Right forelimb (tissue), 1 donor: ENCODE measurements around the gene NTNG1.

Experiments used
- DNase-seq: peaks from one replicate; pipeline ENCODE4 v3.0.0-alpha.2; 2018

Gene NTNG1

DNA sequence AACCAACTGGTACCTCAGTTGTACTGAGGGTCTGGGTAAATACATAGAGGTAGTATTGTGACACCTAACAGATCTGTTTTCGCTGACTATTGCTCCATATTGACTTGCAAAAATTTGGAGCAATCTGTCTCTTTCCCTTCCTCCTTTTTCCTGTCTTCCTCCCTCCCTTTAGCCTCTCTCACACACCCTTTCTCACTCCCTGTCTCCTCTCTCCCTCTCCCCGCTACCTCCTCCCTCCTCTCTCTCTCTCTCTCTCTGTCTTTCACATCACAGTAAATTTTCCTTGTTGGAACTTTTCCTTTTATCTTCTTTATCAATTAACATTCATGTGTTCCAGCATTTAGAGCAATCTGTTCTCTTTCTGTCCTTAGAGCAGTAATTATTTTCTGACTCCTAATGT lies 278.2 kb downstream of the NTNG1 start:
- DNase-seq, result no peak

DNA sequence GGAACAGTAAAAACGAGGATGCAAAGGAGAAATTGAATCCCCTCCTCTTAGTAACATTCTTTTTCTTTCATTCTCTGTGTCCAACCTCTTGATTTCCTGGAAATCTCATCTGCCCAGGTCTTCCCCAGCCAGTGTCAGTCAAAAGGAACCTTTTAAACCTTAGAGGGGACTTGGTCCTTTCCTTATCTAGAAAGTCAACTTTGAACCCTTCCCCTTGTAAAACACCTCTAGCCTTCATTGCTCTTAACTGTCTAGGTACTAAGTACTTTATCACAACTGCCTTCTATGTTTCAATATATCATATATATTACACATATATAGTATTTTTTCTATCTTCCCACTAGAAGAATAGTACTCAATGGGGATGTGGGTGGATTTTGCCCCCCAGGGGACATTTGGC lies 282.1 kb downstream of the NTNG1 start:
- DNase-seq, result no peak

- no peak for DNase-seq
These were observed 289.8 kb downstream of the NTNG1 start for GRCh38 chr1:107430540-107431228.

DNA sequence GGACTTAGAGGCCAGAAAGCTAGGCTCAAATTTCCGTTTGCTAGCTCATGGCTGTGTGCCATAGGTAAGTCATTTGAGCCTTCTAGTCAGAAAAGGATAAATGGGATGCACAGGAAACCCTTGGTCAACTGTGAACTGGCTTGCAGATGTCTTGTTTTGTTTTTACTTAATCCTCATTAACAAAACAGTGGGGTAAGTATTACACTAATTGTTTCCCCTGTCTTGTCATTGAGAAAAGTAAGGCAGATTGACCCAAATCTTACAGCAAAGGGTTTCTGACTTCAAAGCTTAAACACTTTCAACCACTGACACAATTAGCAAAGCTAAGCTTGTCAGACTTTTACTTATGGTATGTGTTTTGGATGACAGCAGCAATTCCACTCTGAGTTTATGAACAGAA lies 291.3 kb downstream of the NTNG1 start:
- no peak for DNase-seq

- no peak for DNase-seq
These were observed 292.2 kb downstream of the NTNG1 start for GRCh38 chr1:107433068-107433467.

- no peak for DNase-seq
These were observed 293.0 kb downstream of the NTNG1 start for GRCh38 chr1:107433635-107434360.

DNA sequence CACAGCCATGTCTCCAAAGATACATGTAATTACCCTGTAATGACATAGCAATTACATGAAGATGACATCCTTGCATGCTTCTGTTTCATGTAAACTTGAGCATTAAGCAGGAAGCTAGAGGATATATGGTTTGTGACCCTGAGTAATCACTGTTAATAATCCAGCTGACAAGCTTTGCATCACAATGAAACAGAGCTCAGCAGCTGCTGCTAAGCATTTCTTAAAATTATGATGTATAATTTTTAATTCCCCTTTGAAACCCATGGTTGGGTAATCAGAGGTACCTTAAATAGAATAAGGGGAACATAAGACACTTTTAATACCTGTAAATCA lies 293.5 kb downstream of the NTNG1 start:
- DNase-seq, result no peak

- DNase-seq, result no peak
These were observed 295.9 kb downstream of the NTNG1 start for GRCh38 chr1:107436552-107437241.

- no peak for DNase-seq
These were observed 298.7 kb downstream of the NTNG1 start for GRCh38 chr1:107439567-107439966.

DNA sequence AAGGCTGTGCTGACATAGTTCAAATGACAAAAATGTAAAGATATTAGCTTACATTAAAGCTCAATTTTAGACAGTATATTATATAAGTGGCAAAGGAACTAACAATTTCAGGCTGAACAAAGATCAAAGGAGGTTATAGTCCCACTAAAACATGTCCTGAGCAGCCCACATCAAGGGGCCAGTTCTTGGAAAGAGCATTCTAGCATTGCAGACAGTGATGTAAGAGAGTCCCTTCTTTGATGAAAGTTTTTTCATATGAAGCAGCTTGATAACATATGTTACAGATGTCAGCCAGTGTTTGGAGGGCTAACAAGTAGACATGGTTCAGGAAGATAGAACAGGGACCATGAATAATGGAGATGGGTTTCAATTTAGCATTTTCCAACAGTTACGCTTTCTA lies 301.7 kb downstream of the NTNG1 start:
- no peak for DNase-seq

DNA sequence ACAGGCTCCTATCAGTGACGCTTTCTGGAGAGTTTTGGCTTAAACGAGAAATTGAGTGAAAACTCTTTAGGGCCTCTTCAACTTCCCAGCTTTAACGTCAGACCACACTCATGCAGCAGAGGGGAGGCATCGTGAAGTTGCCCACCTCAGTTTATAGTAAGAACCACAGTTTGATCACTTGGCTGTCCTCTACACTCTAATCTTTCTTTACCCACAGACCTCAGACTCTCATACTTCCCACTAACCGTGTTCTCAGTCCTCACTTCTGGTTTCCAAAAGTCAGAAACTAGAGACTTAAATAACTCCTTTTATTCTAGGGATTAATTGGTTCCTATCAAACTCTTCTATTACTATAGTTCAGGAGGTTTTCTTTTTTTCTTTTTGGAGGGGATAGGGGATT lies 302.2 kb downstream of the NTNG1 start:
- no peak for DNase-seq

- DNase-seq, result no peak
These were observed 303.0 kb downstream of the NTNG1 start for GRCh38 chr1:107443860-107444259.

DNA sequence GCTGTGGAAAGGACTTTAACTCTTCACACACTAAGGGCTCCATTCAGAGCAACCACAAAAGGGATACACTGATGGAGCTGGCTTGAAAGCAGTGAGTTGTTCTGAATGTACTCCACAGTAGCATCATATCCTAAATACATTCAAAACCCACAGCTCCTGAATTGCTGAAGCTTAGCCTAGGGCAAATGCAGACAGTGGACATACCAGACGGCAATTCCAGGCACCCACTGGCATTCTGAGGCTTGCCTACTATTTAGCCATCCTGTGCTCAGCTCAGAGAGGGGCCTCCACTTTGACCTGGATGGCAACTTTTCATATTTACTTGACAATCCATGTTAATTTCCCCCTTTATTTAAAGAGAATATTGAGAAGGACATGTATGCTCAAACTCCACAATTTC lies 303.5 kb downstream of the NTNG1 start:
- no peak for DNase-seq

DNA sequence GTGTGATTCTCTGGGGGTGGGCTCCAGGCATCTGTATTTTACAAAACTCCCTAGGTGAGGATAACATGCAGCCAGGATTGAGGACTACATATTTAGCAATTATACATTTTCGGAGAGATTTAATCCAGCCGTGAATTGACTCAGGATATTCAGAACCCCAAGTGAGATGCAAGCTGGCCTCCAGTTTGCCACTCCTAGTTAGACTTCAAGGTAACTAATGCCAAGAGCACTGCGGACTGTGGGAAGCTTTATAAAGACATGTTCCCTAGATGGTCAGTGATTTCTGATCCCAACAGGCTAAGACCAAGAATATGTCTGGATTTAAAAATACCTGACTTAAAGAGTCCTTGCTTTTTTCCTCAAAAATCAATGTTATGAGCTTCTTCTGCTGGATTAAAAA lies 308.5 kb downstream of the NTNG1 start:
- no peak for DNase-seq

DNA sequence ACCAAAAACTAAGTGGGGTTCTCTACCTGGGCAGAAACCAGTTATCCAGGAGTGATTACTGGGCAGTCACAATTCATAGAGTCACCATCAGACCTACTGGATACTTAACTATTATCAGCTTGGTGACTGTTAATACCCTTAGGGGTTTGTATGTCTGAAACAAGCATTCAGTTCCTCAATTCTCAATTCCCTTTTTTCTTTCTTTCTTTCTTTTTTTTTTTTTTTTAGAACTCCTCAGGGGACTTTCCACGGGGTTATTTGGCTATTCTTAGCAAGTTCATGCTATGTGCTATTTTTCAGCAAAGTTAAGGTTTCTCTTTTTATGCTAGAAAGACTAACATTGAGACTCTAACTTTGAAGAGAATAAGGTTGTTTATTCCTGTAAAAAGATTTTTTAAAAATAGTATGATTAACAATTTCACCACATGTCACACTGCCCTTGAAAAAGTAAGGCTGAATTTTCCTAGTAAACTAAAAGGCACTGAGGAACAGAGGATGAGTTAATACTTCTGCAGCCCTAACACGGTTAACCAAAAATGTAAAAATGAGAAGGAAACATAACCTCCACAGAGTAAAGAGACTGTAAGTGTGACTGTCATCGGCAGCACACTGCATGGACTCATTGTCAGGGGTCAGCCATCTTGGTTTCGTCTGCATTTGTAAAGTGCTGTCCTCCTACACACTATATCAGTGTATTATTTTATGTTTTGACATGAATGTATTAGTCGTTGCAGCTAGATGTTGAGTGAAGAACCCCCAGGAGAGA lies 310.2 kb downstream of the NTNG1 start:
- DNase-seq, result no peak

DNA sequence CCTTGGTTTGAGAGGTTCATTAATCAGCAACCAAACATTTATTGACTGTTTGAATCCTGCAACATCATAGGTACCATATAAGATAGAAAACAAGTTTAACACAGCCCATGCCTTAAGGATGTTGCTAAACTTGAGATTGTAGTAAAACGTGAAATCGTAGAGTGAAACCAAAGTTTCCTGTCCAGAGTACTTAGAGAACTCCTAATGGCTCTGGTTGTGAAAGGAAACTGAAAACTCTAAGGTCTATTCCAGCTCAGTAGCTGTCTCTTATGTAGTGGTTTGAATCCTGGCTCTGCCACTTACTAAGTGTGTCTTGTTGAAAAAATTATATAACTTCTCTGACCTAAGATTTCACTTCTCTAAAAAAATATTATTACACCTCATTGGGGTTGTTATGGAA lies 310.9 kb downstream of the NTNG1 start:
- no peak for DNase-seq

DNA sequence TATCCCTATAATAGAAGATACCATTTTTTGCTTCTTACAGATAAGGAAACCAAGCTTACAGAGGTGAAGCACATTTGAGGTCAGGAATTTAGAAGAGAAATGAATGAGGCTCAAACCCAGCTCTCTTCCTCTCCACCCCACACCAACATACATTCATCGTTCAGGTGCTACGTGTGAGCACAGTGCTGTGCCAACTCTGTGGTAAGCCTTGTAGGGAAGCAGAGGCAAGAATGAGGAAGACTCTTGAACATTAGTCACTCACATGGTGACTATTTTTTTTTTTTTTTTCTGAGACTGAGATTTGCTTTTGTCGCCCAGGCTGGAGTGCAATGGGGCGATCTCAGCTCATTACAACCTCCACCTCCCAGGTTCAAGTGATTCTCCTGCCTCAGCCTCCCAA lies 314.0 kb downstream of the NTNG1 start:
- DNase-seq, result no peak

GRCh38 chr1:107457989-107458388 lies 317.1 kb downstream of the NTNG1 start:
- DNase-seq, result no peak

- DNase-seq, result no peak
These were observed 318.5 kb downstream of the NTNG1 start for GRCh38 chr1:107459204-107459904.

GRCh38 chr1:107460035-107460434 lies 319.2 kb downstream of the NTNG1 start:
- DNase-seq, result no peak

DNA sequence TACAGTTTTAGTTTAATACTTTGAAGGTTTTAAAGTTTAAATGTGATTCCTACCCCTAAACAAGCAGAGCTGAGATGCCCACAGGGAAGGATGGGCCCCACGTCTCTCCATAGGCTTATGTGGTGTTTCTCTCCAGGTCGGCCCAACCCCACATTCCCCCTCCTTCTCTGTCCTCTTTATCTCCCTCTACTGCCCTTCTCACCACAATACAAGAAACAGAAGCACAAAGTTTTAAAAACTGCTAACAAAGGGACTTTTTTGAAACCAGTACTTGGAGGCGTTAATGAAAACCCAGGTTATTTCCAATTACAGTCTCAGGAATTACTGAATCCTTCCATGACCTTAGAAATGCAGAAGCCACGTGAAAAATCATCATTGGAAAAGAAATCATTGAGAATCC lies 324.0 kb downstream of the NTNG1 start:
- DNase-seq, result no peak

DNA sequence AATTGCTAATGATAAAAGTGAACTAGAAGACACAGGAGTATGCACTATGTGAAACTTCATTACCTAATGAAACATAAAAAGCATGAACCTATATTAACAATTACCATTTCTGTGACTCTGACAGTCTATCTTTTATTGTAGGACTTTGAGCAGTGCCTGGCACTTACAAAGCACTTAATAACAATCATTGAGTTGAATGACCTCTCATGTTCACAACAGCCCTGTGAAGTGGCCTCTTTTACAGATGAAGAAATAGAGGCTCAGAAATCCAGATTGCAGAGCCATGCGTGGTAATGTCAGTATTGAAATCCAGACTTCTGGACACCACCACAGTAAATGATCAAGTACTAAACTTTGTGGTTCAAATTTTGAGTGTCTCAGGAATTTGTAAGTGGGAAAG lies 326.4 kb downstream of the NTNG1 start:
- DNase-seq, result no peak

- no peak for DNase-seq
These were observed 327.0 kb downstream of the NTNG1 start for GRCh38 chr1:107467811-107468210.
